HuH-7.5 (cell line): ENCODE data around the gene NDUFS2.

Source experiments
- DNase-seq: peaks from one replicate; pipeline ENCODE4 v3.0.0; 2011; ENCODE audit warnings: low spot score

NDUFS2 gene

GRCh38 chr1:161196111-161196510, 6.1 kb upstream of the NDUFS2 start:
- DNase-seq: no peak

GRCh38 chr1:161196521-161197451, 5.4 kb upstream of the NDUFS2 start:
- DNase-seq: no peak

GRCh38 chr1:161197560-161198193, 4.5 kb upstream of the NDUFS2 start:
- DNase-seq: no peak

GRCh38 chr1:161198194-161198896, 3.8 kb upstream of the NDUFS2 start:
- DNase-seq: no peak

GRCh38 chr1:161198897-161199431, 3.2 kb upstream of the NDUFS2 start, which contains the start of gene ADAMTS4:
Gene ADAMTS4, minus strand, starts transcription at chr1:161199054. Its CDS starts 427 bp downstream, at chr1:161198627.
- DNase-seq: no peak

GRCh38 chr1:161199506-161200139, 2.5 kb upstream of the NDUFS2 start:
- DNase-seq: no peak

GRCh38 chr1:161200421-161200991, 1.7 kb upstream of the NDUFS2 start:
- DNase-seq: no peak

GRCh38 chr1:161200992-161201835, 953 bp upstream of the NDUFS2 start:
- no peak for DNase-seq

- no peak for DNase-seq
These were observed 4.4 kb downstream of the NDUFS2 start for GRCh38 chr1:161206411-161207140.

- DNase-seq: no peak
These were observed 5.0 kb downstream of the NDUFS2 start for GRCh38 chr1:161207173-161207572.

GRCh38 chr1:161209790-161210409, 7.7 kb downstream of the NDUFS2 start:
- DNase-seq: peak; percentile 67

- DNase-seq: no peak
These were observed 12.2 kb downstream of the NDUFS2 start for GRCh38 chr1:161214369-161214768.

GRCh38 chr1:161215076-161215475, 12.9 kb downstream of the NDUFS2 start, which contains the start of gene FCER1G:
Gene FCER1G, plus strand, starts transcription at chr1:161215295. Its CDS starts 27 bp downstream, at chr1:161215322.
- no peak for DNase-seq

- DNase-seq: no peak
These were observed 15.0 kb downstream of the NDUFS2 start for GRCh38 chr1:161216945-161217712.

GRCh38 chr1:161217831-161218230, 15.7 kb downstream of the NDUFS2 start:
- no peak for DNase-seq

GRCh38 chr1:161218301-161219077, 16.3 kb downstream of the NDUFS2 start:
- DNase-seq: no peak

- no peak for DNase-seq
These were observed 17.1 kb downstream of the NDUFS2 start for GRCh38 chr1:161219078-161219892.
